ENCODE data around the gene CDH4.
"Not testable (repeated sequence)": the region's sequence is repeated elsewhere in the genome, so short reads cannot be mapped to it uniquely, and the experiment has no call there.

The CDH4 gene

GRCh38 chr20:61846074-61846473 is 594.0 kb downstream of the CDH4 start:
- DNase-seq (ENCODE audit: low spot score) = no peak

DNA sequence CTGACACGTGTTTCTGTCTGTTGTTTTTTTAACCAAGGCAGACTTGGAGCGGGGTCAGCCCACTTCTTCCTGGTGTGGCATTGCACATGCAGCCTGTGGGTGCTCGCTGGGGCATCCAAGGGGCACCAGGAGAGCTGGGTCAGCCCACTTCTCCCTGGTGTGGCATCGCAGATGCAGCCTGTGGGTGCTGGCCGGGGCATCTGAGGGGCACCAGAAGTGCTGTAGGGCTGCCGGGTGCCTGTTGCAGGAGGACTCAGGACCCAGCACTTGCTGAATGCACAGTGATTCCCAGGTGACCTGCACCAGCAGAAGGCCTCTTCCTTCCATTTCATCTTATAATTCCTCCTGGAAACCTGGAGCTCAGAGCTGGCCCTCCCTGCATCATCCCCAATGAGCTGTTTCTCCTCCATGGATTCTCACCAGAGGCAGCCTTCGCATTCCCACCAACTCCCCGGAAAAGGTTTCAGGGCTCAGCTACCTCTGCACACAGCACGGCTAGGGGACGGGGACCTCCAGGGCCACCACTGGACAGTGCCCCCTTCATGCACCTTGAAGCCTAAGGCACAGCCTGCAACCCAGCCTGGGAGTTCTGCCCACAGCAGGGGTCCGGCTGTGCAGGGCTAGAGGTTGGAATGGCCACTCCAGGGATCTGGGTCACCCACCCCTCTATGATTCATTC is 594.8 kb downstream of the CDH4 start:
- no peak for DNase-seq (ENCODE audit: low spot score)

DNA sequence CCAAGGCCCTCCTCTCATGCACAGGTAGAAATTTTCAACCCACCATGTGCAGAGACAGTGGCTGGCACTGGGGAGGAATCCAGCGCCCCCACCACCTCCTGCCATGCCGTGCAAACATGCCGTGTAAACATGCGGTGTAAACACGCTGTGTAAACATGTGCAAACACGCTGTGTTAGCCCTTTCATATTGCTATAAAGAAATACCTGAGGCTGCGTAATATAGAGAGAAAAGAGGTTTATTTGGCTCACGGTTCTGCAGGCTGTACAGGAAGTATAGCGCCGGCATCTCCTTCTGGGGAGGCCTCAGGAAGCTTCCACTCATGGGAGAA is 595.3 kb downstream of the CDH4 start:
- no peak for DNase-seq (ENCODE audit: low spot score)

GRCh38 chr20:61847986-61848385 is 595.9 kb downstream of the CDH4 start:
- no peak for DNase-seq (ENCODE audit: low spot score)

GRCh38 chr20:61848851-61849250 is 596.8 kb downstream of the CDH4 start:
- DNase-seq (ENCODE audit: low spot score) = no peak

DNA sequence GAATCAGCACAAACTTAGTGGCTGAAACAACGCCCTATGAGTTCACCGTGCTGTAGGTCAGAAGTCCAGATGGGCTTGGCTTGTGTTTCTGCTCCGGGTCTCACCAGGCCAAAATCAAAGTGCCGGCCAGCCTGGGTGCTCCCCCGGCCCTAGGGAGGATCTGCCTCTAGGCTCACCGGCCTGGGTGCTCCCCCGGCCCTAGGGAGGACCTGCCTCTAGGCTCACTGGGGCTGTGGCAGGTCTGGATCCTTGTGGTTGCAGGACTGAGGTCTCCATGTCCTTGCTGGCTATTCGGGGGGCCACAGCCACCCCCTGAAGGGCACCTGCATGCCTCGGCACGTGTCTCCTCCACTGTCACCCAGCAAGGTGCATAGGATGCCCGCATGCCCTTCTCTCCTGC is 597.3 kb downstream of the CDH4 start:
- DNase-seq (ENCODE audit: low spot score) = no peak

GRCh38 chr20:61849822-61850221 is 597.8 kb downstream of the CDH4 start:
- no peak for DNase-seq (ENCODE audit: low spot score)

GRCh38 chr20:61850457-61850856 is 598.4 kb downstream of the CDH4 start:
- no peak for DNase-seq (ENCODE audit: low spot score)

DNA sequence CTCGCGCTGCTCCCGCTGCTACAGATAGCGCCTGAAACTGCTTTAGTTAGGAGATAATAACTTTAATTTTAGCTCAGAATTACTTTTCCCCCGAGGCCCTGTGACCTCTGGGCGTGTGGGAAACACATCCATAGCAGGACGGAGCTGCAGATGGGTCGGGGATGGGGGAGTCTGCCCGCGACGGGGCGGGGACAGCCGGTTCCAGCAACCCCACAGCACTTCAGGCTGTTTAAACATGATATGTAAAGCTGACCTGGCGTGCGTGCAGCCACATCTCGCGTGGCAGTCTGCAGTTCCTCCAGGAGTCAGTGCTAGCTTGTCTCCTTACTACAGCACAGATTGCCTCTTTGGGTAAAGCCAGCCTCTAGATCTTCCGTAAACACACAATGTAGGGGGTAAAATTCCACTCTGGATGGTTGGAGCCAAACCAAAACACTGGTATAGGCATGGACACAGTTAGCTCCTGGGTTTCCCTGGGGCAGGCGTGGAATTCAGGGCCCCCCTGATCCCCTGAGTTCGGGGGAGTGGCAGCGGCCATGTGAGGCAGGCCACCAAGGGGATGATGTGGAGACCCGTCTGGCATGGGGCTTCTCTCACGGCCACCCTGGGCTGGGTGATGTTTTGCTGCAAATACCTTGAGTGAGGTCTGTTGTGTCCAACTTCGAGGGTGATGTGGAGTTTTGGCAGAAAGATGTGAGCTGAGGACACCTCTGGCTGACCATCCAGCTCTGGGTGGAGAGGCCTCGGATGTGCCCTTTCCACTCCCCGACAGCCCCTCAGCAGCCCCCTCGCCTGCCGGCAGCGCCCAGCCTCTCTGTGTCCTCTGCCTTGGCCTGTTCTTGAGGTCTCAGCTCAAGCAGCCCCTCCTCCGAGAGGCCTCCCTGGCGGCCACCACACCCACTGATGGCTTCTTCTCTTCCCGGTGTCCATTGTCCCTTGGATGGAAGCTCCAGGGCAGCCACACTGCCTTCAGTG is 599.2 kb downstream of the CDH4 start:
- no peak for DNase-seq (ENCODE audit: low spot score)

DNA sequence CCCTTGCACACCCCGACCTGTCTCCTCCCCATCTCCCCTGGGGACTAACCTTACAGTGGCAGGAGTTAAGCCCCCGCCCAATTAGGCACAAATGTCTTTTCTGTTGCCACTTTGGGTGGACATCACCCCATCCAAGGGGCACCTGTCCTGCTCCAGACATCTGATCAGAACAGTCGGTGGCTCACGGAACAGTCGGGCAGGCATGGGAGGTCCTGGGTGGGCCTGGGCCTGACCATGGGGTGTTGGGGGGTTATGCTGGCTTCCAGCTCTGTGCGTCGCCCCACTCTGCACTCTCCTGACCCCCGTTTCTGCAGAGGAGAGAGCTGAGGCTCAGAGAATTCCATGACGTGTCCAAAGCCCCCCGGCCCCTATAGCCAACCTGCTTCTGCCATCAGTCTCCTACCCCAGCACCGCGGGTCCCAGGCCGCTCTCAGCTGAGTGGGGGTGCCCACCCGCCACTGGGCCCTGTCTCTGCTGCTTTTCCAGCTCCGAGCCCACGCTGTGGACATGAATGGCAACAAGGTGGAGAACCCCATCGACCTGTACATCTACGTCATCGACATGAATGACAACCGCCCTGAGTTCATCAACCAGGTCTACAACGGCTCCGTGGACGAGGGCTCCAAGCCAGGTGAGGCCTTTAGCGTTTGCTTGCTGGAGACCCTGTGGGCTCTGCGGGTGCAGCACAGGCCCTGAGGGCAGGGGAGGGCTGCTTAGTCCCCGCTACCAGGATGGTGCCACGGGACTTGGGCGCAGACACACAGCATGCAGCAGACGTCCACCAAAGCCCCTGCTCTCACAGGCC is 600.4 kb downstream of the CDH4 start:
- DNase-seq (ENCODE audit: low spot score) = no peak

DNA sequence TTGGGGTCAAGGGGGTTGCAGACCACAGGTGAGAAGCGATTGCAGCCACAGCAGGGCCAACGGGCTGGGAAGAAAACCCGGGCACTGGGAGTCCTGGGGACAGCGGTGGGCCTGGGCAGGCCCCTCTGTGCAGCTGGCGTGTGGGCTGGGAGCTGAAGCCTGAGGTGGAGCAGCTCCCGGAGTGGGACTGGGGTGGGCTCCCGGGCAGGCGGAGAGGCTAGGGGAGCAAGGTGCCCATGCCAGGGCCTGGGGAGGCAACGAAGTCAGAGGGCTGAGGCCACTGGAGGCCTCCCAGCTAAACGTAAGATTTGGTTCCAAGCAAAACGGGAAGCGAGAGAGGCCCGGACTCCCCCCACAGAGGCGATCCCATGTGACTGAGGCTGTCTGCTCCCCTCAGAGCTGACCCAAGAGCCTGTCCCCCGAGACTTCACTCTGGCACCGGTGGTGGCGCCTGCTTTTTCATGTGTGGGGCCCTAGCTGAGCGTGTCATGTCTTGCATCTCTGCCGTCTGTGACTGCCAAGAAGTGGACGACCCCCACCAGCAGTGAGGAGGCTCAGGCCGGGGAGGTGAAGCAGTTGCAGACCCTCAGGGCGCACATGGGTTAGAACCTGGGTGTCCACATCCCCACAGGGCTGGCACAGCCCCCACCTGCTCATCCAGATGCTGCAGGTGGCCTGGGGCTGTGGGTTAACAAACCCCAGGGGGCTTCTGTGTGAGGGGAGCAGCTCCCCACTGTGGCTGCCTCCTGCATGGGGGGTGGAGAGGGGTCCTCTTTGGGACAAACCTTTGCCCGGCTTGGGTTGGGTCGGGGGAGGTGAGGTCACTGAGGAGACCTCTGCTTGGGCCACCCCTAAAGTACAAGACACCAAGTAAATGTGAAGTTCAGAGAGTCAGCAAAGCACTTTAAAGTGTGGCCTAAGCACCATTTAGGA is 601.3 kb downstream of the CDH4 start:
- no peak for DNase-seq (ENCODE audit: low spot score)

DNA sequence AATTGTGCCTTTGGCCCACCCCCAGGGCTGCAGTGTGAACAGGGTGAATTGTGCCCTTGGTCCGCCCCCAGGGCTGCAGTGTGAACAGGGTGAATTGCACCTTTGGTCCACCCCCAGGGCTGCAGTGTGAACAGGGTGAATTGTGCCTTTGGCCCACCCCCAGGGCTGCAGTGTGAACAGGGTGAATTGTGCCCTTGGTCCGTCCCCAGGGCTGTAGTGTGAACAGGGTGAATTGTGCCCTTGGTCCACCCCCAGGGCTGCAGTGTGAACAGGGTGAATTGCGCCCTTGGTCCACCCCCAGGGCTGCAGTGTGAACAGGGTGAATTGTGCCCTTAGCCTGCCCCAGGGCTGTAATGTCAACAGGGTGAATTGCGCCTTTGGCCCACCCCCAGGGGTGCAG is 602.5 kb downstream of the CDH4 start:
- DNase-seq (ENCODE audit: low spot score) = not testable (repeated sequence)

GRCh38 chr20:61855286-61855685 is 603.2 kb downstream of the CDH4 start:
- no peak for DNase-seq (ENCODE audit: low spot score)

- no peak for DNase-seq (ENCODE audit: low spot score)
Measured at GRCh38 chr20:61856626-61857413, 604.8 kb downstream of the CDH4 start.

- DNase-seq (ENCODE audit: low spot score) = no peak
Measured at GRCh38 chr20:61857414-61857775, 605.3 kb downstream of the CDH4 start.

DNA sequence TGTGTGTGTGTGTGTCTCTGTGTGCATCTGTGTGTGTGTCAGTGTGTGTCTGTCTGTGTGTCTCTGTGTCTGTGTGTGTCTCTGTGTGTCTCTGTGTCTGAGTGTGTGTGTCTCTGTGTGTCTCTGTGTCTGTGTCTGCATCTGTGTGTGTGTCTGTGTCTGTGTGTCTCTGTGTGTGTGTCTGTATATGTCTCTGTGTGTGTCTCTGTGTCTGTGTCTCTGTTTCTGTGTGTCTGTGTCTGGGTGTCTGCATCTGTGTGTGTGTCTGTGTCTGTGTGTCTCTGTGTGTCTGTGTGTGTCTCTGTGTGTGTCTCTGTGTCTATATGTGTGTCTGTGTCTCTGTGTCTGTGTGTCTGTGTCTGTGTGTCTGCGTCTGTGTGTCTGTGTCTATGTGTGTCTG is 605.8 kb downstream of the CDH4 start:
- DNase-seq (ENCODE audit: low spot score) = no peak

DNA sequence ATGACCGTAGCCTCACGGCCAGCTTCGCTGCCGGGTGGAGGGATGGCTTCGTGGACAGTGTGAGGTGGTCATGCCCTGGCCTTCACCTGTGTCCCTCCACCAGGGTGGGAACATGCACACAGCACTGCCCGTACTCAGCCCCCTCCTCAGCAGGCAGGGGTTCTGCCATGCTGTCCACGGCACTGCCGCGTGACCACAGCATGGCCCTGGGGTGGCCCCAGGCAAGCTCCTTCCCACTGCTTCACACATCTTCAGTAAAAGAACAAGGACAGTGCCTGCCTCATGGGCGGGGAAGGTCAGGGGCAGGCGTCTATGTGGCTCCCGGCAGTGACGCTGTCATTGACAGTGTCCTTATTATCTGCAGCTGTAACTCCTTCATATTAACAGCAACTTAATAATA is 607.7 kb downstream of the CDH4 start:
- no peak for DNase-seq (ENCODE audit: low spot score)

DNA sequence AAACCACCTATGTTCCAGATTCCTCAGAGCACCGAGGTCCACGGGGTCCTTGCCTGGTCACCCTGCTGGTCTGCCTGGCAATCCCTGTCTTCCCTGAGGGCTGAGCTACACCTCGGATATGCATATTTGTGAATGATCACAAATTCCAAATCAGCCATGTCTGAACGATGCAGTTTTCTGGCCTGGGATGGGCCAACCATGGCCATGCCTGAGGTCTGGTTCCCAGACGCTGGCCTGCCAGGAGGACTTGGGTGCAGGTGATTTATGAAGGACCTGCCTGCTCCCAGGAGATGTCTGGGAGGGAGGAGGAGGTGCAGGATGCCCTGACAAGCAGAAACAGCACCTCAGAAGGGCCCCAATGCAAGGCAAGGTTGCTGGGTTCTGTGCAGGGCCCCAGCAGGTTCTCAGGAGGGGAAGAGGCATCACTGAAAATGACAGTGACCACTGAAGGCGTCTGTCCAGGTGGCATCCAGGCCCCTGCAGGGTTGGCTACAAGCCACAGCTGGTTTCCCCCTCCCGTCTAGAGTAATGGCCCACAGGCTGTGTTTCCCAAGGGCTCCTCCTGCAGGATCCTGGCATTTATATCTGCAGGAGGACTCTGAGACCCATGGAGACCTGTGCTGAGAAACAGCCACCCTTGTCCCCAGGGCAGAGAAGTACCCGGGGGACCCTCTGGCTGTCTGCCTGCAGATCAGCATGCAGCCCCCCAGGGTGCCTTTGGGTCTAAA is 608.4 kb downstream of the CDH4 start:
- DNase-seq (ENCODE audit: low spot score) = no peak

DNA sequence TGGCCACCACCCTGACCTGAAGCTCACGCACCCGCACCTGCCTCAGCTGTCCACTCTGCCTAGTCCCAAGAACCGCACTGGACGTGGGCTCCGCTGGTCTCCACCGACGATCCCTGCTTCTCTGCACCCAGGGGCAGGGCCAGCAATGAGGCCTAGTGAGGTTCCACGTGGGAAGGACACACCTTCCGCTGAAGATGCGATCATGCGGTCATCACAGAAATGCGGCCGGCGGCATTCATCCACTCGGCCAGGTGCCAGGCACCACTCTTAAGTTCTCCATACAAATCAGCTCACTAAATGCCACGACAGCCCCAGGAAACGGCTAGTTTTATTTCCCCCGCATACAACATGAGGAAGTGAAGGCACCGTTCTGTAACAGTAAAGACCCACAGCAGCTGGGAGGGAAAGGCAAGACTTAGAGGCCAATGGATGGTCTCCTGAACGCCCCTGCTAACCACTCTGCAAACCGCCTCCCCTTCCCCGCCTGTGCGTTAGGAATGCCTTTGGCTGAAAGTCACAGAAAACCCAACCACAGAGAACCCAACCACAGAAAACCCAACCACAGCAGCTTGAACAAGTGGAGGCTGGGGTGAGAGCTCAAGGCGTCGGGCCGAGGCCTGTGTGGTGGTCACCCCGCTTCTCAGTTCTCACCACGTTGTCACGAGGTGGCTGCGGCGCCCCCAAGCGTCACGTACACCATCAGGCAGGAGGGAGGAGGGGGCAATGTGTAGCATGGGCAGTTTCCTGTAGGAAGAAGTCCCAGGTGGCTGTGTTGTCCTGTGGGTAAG is 609.2 kb downstream of the CDH4 start:
- DNase-seq (ENCODE audit: low spot score) = no peak

Measured in iPS-NIHi11 (cell line).